ENCODE measurements around the gene RNASEH1. TPM values are rescaled to one million over a fixed set of nuclear protein-coding genes. Genes with fewer than 3 reads are reported as not detected.
"Not testable (repeated sequence)": the region's sequence is repeated elsewhere in the genome, so short reads cannot be mapped to it uniquely, and the experiment has no call there.

Gene RNASEH1
- total and polyA plus RNA-seq, 2 donors, result 12.4 to 15.7 TPM

DNA sequence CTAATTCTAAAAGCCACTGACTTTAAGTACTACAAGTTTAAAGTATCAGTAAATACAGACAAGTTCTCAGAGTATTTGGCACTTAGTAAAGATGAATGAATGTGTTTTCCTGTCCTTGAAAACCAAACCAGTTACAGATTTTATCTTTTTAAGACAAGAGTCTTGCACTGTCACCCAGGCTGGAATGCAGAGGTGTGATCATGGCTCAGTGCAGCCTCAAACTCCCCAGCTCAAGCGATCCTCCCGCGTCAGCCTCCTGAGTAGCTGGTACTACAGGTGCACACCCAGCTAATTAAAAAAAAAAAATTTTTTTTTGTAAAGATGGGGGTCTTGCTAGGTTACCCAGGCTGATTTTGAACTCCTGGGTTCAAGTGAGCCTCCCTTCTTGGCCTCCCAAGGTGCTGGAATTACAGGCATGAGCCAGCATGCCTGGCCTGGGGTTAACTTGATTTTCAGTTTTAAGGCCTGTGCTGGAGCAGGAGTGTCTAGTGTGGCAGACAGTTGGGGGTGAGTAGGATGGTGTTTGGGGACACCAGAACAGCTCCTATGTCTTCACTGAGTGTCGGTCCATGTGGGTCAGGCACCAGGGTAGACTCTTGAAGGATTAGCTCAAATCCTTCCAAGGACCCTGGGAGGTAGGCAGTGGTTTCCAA lies 26.6 kb upstream of the RNASEH1 start:
- Histone ChIP-seq H3K36me3 (ENCODE audit: control insufficient read depth in 2 of 2, insufficient read depth in 2 of 2, low read length in 1 of 2) (peaks cover 31 to 56% of the 10 kb centered on the region in 2 donors), H3K4me3 (ENCODE audit: low read length in 2 of 2) (no peak overlapping the region), H3K4me1 (ENCODE audit: control insufficient read depth in 2 of 2, insufficient read depth in 2 of 2, low read length in 2 of 2) (no peaks in the 10 kb centered on the region), H3K9me3 (ENCODE audit: control insufficient read depth in 2 of 2, insufficient read depth in 1 of 2, low read length in 1 of 2) (no peaks in the 10 kb centered on the region), H3K27me3 (ENCODE audit: control insufficient read depth in 2 of 2, insufficient read depth in 1 of 2, low read length in 1 of 2) (no peaks in the 10 kb centered on the region), H3K27ac (ENCODE audit: low read depth in 1 of 2, low read length in 1 of 2) (peak overlapping the region in 1 of 2 donors; percentile 17)
- DNase-seq (ENCODE audit: low read depth in 6 of 9, low spot score in 9 of 9), result no peak
- WGBS, result 49% methylated on average over 4 of the region's 4 CpGs

DNA sequence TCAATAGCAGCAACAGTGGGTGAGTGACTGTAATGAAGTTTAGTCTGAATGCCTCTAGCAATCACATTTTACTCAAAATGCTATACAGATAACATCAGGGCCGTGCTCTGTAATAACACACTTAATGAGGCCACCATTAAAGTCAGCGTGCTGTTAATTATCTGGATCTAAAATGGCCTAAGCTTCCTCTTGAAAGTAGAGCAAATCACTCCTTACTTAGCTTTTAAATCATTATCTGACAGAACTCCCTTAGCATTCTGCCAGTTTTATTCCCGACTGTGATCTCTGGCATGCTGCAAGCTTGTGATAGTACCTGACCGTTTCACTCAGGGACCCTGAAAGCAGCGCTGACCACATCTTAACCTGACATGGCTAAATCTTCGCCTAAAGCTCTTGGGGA lies 25.9 kb upstream of the RNASEH1 start:
- Histone ChIP-seq H3K4me3 (ENCODE audit: low read length in 2 of 2) (no peak overlapping the region), H3K9me3 (ENCODE audit: control insufficient read depth in 2 of 2, insufficient read depth in 1 of 2, low read length in 1 of 2) (no peaks in the 10 kb centered on the region), H3K4me1 (ENCODE audit: control insufficient read depth in 2 of 2, insufficient read depth in 2 of 2, low read length in 2 of 2) (no peaks in the 10 kb centered on the region), H3K36me3 (ENCODE audit: control insufficient read depth in 2 of 2, insufficient read depth in 2 of 2, low read length in 1 of 2) (peaks cover 36 to 63% of the 10 kb centered on the region in 2 donors), H3K27me3 (ENCODE audit: control insufficient read depth in 2 of 2, insufficient read depth in 1 of 2, low read length in 1 of 2) (no peaks in the 10 kb centered on the region), H3K27ac (ENCODE audit: low read depth in 1 of 2, low read length in 1 of 2) (no peak overlapping the region)
- DNase-seq (ENCODE audit: low read depth in 6 of 9, low spot score in 9 of 9), result no peak
- 98% methylated on average over 6 of the region's 6 CpGs for WGBS

DNA sequence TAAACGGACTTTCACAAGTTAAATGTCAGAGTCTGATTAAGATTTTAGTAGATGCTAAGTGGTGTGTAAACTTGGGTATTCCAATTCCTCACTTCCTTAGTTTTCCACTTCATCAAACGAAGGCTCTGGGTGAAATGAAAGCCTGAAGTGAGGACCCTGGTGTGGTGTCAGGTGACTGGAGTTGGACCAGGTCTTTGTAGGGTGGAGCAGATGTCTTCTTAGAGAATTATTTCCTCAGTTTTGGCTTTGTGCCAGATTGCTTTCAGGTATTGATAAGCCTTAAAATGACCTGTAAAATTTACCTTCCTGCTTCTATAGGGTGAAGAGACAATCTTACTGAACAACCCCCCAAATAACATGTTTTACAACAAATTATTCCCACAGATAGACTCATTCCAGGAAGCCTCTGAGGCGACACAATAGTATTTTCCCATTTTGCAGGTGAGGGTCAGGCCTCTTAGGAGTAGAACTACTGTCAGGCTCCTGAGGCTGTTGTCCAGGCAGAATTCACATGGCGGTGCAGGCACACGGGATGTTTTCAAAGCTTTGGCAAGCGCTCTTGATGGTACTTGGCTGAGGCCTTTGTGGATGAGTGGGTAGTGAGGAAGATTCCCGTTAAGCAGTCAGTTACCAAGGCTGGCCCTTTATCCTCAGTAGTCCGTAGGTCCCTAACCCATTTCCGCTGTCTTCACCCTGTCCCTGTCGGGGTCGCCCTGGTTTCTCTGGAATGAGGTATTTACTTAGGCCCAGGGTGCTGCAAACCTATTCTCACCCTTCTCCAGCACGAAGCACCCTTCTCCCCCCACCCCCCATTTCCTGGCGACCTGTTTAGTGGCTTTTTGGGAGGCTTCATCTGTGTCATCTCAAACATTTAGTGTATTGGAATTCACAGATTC lies 23.5 kb upstream of the RNASEH1 start:
- H3K4me3 ChIP-seq (ENCODE audit: low read length in 2 of 2), result no peak overlapping the region
- DNase-seq (ENCODE audit: low read depth in 6 of 9, low spot score in 9 of 9), result no peak
- H3K9me3 ChIP-seq (ENCODE audit: control insufficient read depth in 2 of 2, insufficient read depth in 1 of 2, low read length in 1 of 2), result no peaks in the 10 kb centered on the region
- peaks cover 3 to 6% of the 10 kb centered on the region in 2 donors for H3K4me1 ChIP-seq (ENCODE audit: control insufficient read depth in 2 of 2, insufficient read depth in 2 of 2, low read length in 2 of 2)
- no peaks in the 10 kb centered on the region for H3K27me3 ChIP-seq (ENCODE audit: control insufficient read depth in 2 of 2, insufficient read depth in 1 of 2, low read length in 1 of 2)
- 95% methylated on average over 13 of the region's 13 CpGs for WGBS
- H3K36me3 ChIP-seq (ENCODE audit: control insufficient read depth in 2 of 2, insufficient read depth in 2 of 2, low read length in 1 of 2), result peaks cover 45 to 85% of the 10 kb centered on the region in 2 donors
- no peak overlapping the region for H3K27ac ChIP-seq (ENCODE audit: low read depth in 1 of 2, low read length in 1 of 2)

- no peak overlapping the region for H3K4me3 ChIP-seq (ENCODE audit: low read length in 2 of 2)
- no peaks in the 10 kb centered on the region for H3K27me3 ChIP-seq (ENCODE audit: control insufficient read depth in 2 of 2, insufficient read depth in 1 of 2, low read length in 1 of 2)
- no peak for DNase-seq (ENCODE audit: low read depth in 6 of 9, low spot score in 9 of 9)
- peaks cover 3 to 14% of the 10 kb centered on the region in 2 donors for H3K4me1 ChIP-seq (ENCODE audit: control insufficient read depth in 2 of 2, insufficient read depth in 2 of 2, low read length in 2 of 2)
- peaks cover 43 to 82% of the 10 kb centered on the region in 2 donors for H3K36me3 ChIP-seq (ENCODE audit: control insufficient read depth in 2 of 2, insufficient read depth in 2 of 2, low read length in 1 of 2)
- 96% methylated on average over 5 of the region's 5 CpGs for WGBS
- no peak overlapping the region for H3K27ac ChIP-seq (ENCODE audit: low read depth in 1 of 2, low read length in 1 of 2)
- no peaks in the 10 kb centered on the region for H3K9me3 ChIP-seq (ENCODE audit: control insufficient read depth in 2 of 2, insufficient read depth in 1 of 2, low read length in 1 of 2)
Observed at GRCh38 chr2:3580449-3580848, 22.3 kb upstream of the RNASEH1 start.

DNA sequence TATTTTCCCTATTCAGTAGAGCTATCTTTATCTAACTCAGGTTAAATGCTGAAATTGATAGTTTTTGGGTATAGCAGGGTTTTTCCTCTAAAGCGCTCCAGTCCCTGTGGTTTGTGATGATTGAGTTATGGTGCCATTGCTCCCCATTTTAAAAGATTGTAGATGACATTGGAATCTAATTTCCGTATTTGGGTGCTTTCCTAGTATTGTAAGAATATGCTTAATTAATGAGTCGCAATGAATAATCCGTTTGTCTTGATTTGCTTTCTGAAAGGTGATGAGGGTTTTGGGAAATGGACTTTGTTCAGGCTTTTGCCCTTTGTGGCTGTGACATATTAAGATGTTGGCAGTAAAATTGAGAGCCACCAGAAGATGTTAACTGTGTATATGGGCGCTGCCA lies 20.9 kb upstream of the RNASEH1 start:
- Histone ChIP-seq H3K4me1 (ENCODE audit: control insufficient read depth in 2 of 2, insufficient read depth in 2 of 2, low read length in 2 of 2) (peaks cover 3 to 19% of the 10 kb centered on the region in 2 donors), H3K4me3 (ENCODE audit: low read length in 2 of 2) (no peak overlapping the region), H3K36me3 (ENCODE audit: control insufficient read depth in 2 of 2, insufficient read depth in 2 of 2, low read length in 1 of 2) (peaks cover 35 to 72% of the 10 kb centered on the region in 2 donors), H3K27me3 (ENCODE audit: control insufficient read depth in 2 of 2, insufficient read depth in 1 of 2, low read length in 1 of 2) (no peaks in the 10 kb centered on the region), H3K9me3 (ENCODE audit: control insufficient read depth in 2 of 2, insufficient read depth in 1 of 2, low read length in 1 of 2) (peaks cover 0 to 6% of the 10 kb centered on the region in 2 donors), H3K27ac (ENCODE audit: low read depth in 1 of 2, low read length in 1 of 2) (no peak overlapping the region)
- 94% methylated on average over 5 of the region's 5 CpGs for WGBS
- no peak for DNase-seq (ENCODE audit: low read depth in 6 of 9, low spot score in 9 of 9)

- not testable (repeated sequence) for H3K9me3 ChIP-seq (ENCODE audit: control insufficient read depth in 2 of 2, insufficient read depth in 1 of 2, low read length in 1 of 2); DNase-seq (ENCODE audit: low read depth in 6 of 9, low spot score in 9 of 9); H3K27me3 ChIP-seq (ENCODE audit: control insufficient read depth in 2 of 2, insufficient read depth in 1 of 2, low read length in 1 of 2)
- H3K4me1 ChIP-seq (ENCODE audit: control insufficient read depth in 2 of 2, insufficient read depth in 2 of 2, low read length in 2 of 2), result peaks cover 3 to 19% of the 10 kb centered on the region in 2 donors
- H3K36me3 ChIP-seq (ENCODE audit: control insufficient read depth in 2 of 2, insufficient read depth in 2 of 2, low read length in 1 of 2), result peaks cover 27 to 50% of the 10 kb centered on the region in 2 donors
- 89% methylated on average over 10 of the region's 10 CpGs for WGBS
- H3K4me3 ChIP-seq (ENCODE audit: low read length in 2 of 2), result peak overlapping the region; percentile 70 to 72
- peak overlapping the region in 1 of 2 donors; percentile 88 for H3K27ac ChIP-seq (ENCODE audit: low read depth in 1 of 2, low read length in 1 of 2)
Observed at GRCh38 chr2:3576263-3576630, 18.1 kb upstream of the RNASEH1 start.

GRCh38 chr2:3575534-3576262 lies 17.6 kb upstream of the RNASEH1 start:
- DNase-seq (ENCODE audit: low read depth in 6 of 9, low spot score in 9 of 9), result peak in 2 of 9 donors; percentile 15 to 25
- no peaks in the 10 kb centered on the region for H3K27me3 ChIP-seq (ENCODE audit: control insufficient read depth in 2 of 2, insufficient read depth in 1 of 2, low read length in 1 of 2)
- H3K4me1 ChIP-seq (ENCODE audit: control insufficient read depth in 2 of 2, insufficient read depth in 2 of 2, low read length in 2 of 2), result peaks cover 3 to 19% of the 10 kb centered on the region in 2 donors
- H3K27ac ChIP-seq (ENCODE audit: low read depth in 1 of 2, low read length in 1 of 2), result peak overlapping the region; percentile 88 to 91
- peaks cover 24 to 44% of the 10 kb centered on the region in 2 donors for H3K36me3 ChIP-seq (ENCODE audit: control insufficient read depth in 2 of 2, insufficient read depth in 2 of 2, low read length in 1 of 2)
- peaks cover 0 to 6% of the 10 kb centered on the region in 2 donors for H3K9me3 ChIP-seq (ENCODE audit: control insufficient read depth in 2 of 2, insufficient read depth in 1 of 2, low read length in 1 of 2)
- peak overlapping the region; percentile 70 to 72 for H3K4me3 ChIP-seq (ENCODE audit: low read length in 2 of 2)
- WGBS, result 2% methylated on average over 54 of the region's 54 CpGs

GRCh38 chr2:3574155-3574554 lies 16.0 kb upstream of the RNASEH1 start:
- H3K4me3 ChIP-seq (ENCODE audit: low read length in 2 of 2), result no peak overlapping the region
- peaks cover 10 to 29% of the 10 kb centered on the region in 2 donors for H3K36me3 ChIP-seq (ENCODE audit: control insufficient read depth in 2 of 2, insufficient read depth in 2 of 2, low read length in 1 of 2)
- no peak for DNase-seq (ENCODE audit: low read depth in 6 of 9, low spot score in 9 of 9)
- peaks cover 3 to 19% of the 10 kb centered on the region in 2 donors for H3K4me1 ChIP-seq (ENCODE audit: control insufficient read depth in 2 of 2, insufficient read depth in 2 of 2, low read length in 2 of 2)
- 95% methylated on average over 11 of the region's 11 CpGs for WGBS
- peaks cover 0 to 6% of the 10 kb centered on the region in 2 donors for H3K9me3 ChIP-seq (ENCODE audit: control insufficient read depth in 2 of 2, insufficient read depth in 1 of 2, low read length in 1 of 2)
- H3K27ac ChIP-seq (ENCODE audit: low read depth in 1 of 2, low read length in 1 of 2), result no peak overlapping the region
- no peaks in the 10 kb centered on the region for H3K27me3 ChIP-seq (ENCODE audit: control insufficient read depth in 2 of 2, insufficient read depth in 1 of 2, low read length in 1 of 2)

Data from thymus (tissue), 11 donors.